VCaP (cell line): ENCODE data around the gene PPP6R3.

Experiments used
- H3K27ac ChIP-seq: fragments of 450-650 bp; 2 replicates; pipeline ENCODE4 v1.5.1; 2017
- TF ChIP-seq, protein P1 (sequence below): fragments of 450-650 bp; conservative IDR thresholded peaks from 2 replicates; pipeline ENCODE4 v1.5.1; 2017; ENCODE audit warnings: mild to moderate bottlenecking, moderate library complexity

Gene PPP6R3

GRCh38 chr11:68495220-68495729 is 34.7 kb downstream of the PPP6R3 start:
- no peak overlapping the region for H3K27ac ChIP-seq
- TF ChIP-seq, protein P1, sequence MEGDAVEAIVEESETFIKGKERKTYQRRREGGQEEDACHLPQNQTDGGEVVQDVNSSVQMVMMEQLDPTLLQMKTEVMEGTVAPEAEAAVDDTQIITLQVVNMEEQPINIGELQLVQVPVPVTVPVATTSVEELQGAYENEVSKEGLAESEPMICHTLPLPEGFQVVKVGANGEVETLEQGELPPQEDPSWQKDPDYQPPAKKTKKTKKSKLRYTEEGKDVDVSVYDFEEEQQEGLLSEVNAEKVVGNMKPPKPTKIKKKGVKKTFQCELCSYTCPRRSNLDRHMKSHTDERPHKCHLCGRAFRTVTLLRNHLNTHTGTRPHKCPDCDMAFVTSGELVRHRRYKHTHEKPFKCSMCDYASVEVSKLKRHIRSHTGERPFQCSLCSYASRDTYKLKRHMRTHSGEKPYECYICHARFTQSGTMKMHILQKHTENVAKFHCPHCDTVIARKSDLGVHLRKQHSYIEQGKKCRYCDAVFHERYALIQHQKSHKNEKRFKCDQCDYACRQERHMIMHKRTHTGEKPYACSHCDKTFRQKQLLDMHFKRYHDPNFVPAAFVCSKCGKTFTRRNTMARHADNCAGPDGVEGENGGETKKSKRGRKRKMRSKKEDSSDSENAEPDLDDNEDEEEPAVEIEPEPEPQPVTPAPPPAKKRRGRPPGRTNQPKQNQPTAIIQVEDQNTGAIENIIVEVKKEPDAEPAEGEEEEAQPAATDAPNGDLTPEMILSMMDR: no peak

GRCh38 chr11:68495872-68496271 is 35.3 kb downstream of the PPP6R3 start:
- TF ChIP-seq, protein P1: no peak

GRCh38 chr11:68497761-68498160 is 37.2 kb downstream of the PPP6R3 start:
- TF ChIP-seq, protein P1: no peak
- peak overlapping the region; percentile 7; the same call in 1 of the 2 replicates for H3K27ac ChIP-seq

More at GRCh38 chr11:68495872-68496271, 35.3 kb downstream of the PPP6R3 start:
- H3K27ac ChIP-seq: no peak overlapping the region

DNA sequence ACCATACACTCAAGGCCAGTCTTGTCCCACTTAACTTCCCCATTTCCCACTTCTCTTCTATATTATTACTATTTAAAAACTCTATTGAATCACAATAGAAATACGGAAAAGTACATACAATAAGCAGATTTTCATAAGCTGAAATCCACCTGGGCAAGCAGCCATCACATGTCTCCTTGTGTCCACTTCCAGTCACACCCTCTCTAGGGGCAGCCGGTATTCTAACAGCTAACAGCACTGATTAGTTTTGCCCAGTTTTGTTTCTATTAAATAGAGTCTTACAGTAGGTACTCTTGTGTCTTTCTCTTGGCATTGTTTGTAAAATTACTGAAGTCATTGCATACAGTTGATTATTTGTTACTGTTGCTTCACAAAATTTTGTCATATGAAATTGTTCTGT is 37.8 kb downstream of the PPP6R3 start:
- H3K27ac ChIP-seq: peak overlapping the region; percentile 7; the same call in 1 of the 2 replicates
- TF ChIP-seq, protein P1: no peak

DNA sequence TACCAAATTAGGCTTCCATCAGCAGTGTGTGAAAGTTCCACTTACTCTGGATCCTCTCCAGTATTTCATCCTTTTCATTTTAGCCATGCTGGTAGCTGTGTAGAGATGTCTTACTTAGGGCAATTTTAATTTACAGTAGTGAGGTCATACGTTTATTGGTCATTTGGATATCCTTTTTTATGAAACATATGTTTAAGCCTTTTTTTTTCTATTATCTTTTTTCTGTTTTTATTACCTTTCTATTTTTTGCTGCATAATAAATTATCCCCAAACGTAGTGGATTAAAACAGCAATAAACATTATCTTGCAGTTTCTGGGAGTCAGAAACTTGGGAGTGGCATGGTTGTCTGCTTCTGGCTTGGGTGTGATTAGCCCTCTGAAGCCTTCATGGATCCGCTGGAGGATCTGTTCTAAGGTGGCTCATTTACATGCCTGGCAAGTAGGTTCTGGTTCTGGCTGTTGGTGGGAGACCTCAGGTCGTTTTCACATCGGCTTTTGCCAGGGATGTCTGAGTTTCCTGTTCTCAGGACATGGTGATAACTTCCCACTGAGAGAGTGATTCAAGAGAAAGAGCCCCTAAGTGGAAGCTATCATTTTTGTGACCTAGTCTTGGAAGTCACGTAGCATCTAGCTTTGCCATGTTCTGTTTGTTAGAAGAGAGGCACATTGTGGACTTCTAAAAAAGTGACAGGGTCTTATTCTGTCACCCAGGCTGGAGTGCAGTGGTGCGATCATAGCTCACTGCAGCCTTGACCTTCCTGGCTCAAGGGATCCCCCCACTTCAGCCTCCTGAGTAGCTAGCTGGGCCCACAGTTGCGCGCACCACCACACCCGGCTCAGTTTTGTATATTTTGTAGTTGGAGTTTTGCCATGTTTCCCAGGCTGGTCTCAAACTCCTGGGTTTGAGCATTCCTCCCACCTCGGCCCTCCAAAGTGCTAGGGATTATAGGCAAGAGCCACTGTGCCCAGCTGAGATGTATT is 38.6 kb downstream of the PPP6R3 start:
- TF ChIP-seq, protein P1: no peak
- no peak overlapping the region for H3K27ac ChIP-seq

DNA sequence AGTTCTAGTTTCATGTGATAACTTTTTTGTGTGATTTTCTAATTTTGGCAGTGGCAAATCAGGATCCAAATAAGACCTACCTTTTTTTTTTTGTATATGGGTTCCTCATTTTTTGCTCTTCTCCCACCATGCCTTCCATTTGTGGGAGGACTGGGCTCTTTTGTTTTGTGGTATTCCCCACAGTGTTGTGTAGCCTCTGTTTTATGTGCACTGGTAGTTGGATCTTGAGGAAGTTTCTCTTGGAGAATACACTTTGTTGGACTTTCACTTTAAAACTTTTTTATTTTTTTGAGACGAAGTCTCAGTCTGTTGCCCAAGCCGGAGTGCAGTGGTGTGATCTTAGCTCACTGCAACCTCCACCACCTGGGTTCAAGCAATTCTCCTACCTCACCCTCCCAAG is 39.7 kb downstream of the PPP6R3 start:
- TF ChIP-seq, protein P1: no peak
- no peak overlapping the region for H3K27ac ChIP-seq

GRCh38 chr11:68501813-68502212 is 41.3 kb downstream of the PPP6R3 start:
- TF ChIP-seq, protein P1: no peak
- no peak overlapping the region for H3K27ac ChIP-seq
